Dedifferentiated amniotic fluid mesenchymal stem cell (primary cell): ENCODE results near the gene DCC.

Source experiments
- DNase-seq: peaks from one replicate; pipeline ENCODE4 v3.0.0-alpha.2; 2016; ENCODE audit errors: extremely low spot score

DCC gene

DNA sequence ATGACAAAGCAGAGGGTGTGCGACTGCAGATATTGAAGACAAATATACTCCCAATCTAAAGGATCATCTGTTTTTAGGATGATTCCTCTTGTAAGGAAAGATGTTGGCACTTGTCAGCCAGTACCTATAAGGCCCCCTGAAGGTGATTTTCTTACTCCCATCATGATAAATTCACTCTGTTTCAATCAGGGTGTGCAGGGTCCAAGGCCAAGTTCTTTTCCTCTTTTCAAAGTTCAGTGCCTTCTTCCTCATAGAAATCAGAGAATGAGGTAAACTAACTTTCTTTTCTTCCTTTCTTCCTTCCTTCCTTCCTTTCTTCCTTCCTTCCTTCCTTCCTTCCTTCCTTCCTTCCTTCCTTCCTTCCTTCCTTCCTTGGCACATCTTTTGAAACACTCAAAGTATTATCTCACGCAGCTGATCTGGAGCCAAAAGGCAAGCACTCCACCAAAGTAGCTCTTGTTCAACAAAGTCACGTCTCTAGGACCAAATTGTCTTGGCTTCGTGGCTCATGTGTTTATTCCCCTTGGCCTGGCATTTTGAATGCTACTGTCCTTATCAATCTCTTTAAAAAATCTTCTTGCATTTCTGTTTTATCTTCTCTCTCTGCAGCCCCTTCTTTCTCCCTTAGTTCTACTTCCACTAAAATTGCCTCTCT lies 87.7 kb downstream of the DCC start:
- DNase-seq, result no peak

DNA sequence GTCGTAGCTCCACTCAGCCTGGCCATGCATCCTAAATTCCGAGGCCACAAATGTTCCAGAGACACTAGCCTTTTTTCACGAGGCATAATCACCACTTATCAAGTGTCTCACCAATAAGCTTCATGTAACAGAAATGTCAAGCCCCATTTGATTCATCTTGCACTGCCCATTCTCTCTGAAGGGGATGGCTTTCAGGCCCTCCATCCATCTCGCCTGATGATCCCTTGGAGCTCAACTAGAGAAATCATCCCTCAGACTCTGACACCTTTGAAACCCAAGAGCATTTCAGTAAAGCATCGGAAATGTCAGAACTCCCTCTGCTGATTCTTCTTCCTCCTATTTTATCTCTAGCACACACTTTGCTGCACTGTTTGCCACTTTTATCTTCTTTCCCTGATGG lies 91.7 kb downstream of the DCC start:
- DNase-seq, result no peak

- DNase-seq, result no peak
Measured at GRCh38 chr18:52433797-52434196, 93.8 kb downstream of the DCC start.

- DNase-seq, result no peak
Measured at GRCh38 chr18:52435301-52435700, 95.3 kb downstream of the DCC start.

DNA sequence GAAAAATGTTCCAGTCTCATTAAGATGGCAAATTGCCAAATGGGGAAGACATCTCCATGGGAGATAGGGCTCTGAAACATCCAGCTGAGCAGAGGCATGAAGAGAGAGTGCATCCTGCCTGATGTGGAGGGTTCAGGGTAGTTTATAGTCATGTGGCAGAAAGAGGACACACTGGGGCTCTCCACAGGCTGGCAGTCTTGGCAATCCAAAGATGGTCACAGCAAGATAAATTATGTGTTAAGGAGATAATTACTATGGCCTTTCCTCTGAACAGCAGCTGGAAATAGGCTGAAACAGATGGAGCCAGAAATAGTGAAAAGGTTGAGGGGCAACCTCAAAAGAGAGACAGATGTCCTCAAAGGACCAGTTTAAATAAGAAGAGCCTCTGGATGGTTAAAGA lies 97.2 kb downstream of the DCC start:
- DNase-seq, result no peak

DNA sequence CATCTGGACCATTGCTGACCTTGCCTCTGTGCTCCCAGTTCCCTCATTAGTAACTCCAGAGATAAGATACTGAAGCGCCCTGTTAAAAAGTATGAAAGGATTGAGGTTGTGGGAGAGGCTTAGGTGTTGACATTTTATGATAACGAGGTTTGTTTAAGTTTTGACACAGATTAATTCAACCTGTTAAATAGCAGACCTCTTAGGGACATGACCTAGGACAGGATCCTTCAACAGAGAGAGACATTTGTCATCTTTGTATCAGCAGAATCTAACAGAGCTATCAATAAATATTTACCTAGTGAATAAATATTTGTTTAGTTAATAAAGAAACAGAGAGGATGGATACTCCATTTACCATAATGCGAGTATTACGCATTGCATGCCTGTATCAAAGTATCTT lies 99.5 kb downstream of the DCC start:
- no peak for DNase-seq

DNA sequence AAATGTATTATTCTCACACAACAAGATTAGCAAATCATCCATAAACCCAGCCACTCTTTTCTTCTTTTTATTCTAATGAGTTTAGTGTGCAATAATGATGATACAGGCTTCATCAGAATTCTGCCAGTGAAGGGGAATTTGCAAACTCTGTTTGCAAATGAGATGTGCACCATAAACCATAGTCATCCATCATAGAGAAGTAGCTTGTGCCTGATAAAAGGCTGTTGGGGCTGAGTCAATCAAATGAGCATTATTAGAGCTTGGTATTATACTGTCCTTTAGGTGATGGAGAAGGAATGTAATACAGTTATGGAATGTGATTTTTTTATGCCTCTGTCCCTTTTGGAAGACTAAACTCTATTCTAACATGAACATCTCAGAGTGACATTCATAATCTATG lies 101.8 kb downstream of the DCC start:
- no peak for DNase-seq

- no peak for DNase-seq
Measured at GRCh38 chr18:52442686-52443085, 102.7 kb downstream of the DCC start.

DNA sequence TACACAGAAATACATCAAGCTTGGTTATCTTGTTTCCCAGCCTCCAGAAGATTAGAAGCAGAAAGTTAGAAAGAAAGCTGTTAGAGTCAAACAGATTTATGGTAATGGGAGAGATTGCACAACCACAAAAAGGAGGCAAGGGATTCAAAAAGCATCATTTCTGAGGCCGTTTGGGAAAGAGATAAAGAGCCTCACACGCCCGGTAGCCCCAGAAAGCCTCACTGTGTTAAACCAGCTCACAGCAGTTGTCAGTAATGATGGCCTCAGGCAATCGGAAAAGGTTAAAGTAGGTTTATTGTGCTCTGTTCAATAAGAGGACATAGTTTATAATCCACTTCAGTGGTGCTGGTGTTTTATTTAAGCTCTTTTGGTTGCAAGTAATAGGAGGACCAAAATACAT lies 111.3 kb downstream of the DCC start:
- DNase-seq, result no peak

- no peak for DNase-seq
Measured at GRCh38 chr18:52451851-52452250, 111.9 kb downstream of the DCC start.

- DNase-seq, result no peak
Measured at GRCh38 chr18:52452427-52452826, 112.4 kb downstream of the DCC start.

DNA sequence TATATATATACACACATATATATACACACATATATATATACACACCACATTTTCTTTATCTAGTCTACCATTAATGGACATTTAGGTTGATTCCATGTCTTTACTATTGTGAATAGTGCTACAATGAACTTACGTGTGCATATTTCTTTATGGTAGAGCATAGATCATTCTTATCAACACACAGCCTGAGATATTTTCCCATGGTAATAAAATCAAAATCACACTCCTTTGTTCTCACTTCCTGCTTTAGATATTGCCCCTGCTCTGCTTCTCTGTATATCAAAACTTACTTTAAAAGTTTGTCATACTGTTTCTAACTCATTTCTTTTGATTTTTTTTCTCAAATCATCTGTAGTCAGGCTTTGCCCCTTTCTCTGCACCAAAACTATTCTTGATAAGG lies 119.9 kb downstream of the DCC start:
- DNase-seq, result no peak

- no peak for DNase-seq
Measured at GRCh38 chr18:52462853-52463252, 122.9 kb downstream of the DCC start.

- DNase-seq, result no peak
Measured at GRCh38 chr18:52465391-52465790, 125.4 kb downstream of the DCC start.

DNA sequence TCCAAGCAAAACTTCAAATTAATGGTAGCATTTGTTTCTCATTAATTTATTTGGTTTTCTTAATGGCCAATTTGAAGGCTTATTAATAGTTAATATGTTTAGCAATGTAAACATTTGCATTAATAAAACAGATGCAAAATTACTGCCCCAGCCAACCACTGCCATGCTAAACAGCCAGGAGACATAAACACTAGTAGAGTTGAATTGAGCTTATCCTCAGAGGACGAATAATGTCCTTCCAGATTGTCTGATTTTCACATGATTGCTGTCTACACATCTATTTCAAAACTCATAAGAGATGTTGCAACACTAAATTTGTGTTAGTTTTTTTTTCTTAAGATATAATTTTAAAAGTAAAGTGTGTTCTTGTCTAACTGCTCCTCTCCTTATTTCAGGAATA lies 128.5 kb downstream of the DCC start:
- DNase-seq, result no peak

DNA sequence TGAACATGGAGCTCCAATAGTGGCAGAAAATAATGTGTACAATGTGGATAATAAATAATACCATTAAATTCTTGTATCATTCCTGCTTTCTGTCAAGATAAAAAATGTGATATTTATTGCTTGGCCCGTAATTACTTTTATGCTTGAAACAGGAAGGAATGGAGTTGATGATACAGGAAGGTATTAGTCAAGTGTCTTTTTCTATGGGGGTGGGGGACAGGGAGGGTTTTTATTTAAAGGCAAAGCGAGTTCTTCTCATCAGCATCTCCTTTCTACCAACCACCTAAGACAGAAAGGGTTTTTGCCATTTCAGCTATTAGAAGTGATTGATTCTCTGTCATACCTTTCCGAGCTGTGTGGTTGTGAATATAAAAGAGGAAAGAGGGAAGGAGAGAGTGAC lies 135.3 kb downstream of the DCC start:
- DNase-seq, result no peak

GRCh38 chr18:52481116-52481515 lies 141.1 kb downstream of the DCC start:
- no peak for DNase-seq

- no peak for DNase-seq
Measured at GRCh38 chr18:52484977-52485376, 145.0 kb downstream of the DCC start.

DNA sequence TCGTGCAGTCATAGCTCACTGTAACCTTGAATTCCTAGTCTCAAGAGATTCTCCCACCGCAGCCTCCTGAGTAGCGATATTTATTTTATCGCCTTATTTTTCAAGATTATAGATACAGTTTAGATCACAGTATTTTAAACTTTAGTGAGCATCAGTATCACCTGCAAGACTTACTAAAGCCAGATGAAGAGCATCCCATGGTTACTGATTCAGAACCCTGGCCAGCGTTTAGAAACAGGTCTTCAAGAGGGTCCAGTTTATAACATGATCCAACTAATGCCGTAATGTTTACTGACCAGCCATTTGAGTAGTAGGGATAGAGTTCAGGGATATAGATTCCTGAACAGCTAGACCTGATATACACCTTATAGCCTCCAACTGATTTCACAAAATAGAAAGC lies 146.1 kb downstream of the DCC start:
- DNase-seq, result no peak

DNA sequence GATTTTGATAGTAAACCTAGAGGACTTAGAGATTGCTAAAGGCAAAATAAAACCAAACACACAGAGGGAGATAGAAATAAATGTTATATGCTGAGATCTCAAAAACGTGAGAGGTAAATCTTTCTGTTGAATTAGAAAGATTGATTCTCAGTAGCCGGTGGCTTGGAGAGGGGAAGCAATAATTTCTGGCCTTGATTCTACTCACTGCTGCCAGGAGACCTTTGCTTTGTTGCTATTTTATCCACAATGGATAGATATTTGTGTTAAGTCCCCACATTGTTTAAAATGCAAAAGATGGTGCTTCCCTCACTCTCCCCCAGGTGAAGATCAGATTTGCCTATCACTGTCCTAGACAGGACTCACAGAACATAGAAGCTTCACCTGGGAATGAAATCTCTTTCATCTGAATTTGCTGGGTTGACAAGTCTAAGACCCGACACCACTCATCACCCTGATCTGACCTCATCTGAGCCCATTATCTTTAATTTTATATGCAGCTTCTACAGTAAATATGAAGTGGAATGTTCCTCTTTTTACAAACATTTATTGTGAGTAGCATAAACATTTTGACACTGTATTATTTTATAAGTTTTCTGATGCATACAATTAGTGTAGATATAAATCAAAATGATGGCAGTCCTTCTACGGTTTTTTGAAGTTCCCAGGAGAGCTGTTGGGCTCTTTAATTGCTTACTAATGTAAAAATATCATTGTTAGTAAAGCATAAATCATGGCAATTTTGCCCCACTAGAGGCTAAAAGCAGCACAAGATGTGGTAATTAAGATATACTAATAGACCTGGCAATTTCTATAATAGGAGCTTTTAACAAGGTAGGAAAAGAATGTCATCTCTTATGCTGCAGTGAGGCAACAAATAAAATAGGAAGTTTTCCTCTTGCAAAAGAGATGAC lies 149.7 kb downstream of the DCC start:
- DNase-seq, result no peak

- DNase-seq, result no peak
Measured at GRCh38 chr18:52496426-52496825, 156.4 kb downstream of the DCC start.

- DNase-seq, result no peak
Measured at GRCh38 chr18:52499016-52499415, 159.0 kb downstream of the DCC start.

DNA sequence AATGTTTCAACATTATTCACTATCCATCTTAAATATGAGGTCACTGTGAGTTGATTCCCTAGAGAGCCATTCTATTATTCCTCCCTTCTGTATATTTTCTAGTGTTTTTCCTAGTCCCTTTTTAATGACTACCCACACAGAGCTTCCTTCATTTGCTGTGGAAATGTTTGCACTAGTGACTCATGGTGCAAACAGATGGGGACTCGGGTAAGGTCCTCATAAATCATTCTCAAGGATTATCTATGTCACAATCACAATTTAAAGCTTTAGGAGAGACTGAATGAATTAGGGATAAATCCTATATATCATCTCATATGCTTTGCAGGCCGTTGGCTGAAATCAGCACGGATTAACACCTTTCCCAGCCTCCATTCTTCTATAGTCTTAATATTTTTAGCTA lies 159.6 kb downstream of the DCC start:
- no peak for DNase-seq
